ENCODE data around the gene GAB1. TPM values are rescaled to one million over a fixed set of nuclear protein-coding genes. Genes with fewer than 3 reads are reported as not detected.

GAB1 gene
- total RNA-seq, 1 donor from 2014 or later: 31.0 TPM

- H3K27me3 ChIP-seq: no peaks in the 10 kb centered on the region
- no peak for DNase-seq (ENCODE audit: low spot score in 2 of 2)
- no peaks in the 10 kb centered on the region for H3K9me3 ChIP-seq
- no peak for TF ChIP-seq CTCF (IDR thresholded peaks at IDR 0.05)
- peak overlapping the region; percentile 97 to 98 for H3K27ac ChIP-seq
- H3K4me3 ChIP-seq: peak overlapping the region; percentile 65 to 84
- intact Hi-C loops (cut with DNase I): no loop called here
- H3K36me3 ChIP-seq: peaks cover 0 to 7% of the 10 kb centered on the region in 2 donors
- H3K4me1 ChIP-seq: peaks cover 0 to 14% of the 10 kb centered on the region in 2 donors
Observed at GRCh38 chr4:143514169-143514495, 177.5 kb downstream of the GAB1 start.

- H3K9me3 ChIP-seq: no peaks in the 10 kb centered on the region
- peaks cover 0 to 17% of the 10 kb centered on the region in 2 donors for H3K4me1 ChIP-seq
- peaks cover 3 to 11% of the 10 kb centered on the region in 2 donors for H3K36me3 ChIP-seq
- H3K27me3 ChIP-seq: no peaks in the 10 kb centered on the region
- TF ChIP-seq CTCF (IDR thresholded peaks at IDR 0.05): no peak
- intact Hi-C loops (cut with DNase I): no loop called here
- H3K27ac ChIP-seq: peak overlapping the region; percentile 97 to 98
- peak overlapping the region; percentile 65 to 84 for H3K4me3 ChIP-seq
- DNase-seq (ENCODE audit: low spot score in 2 of 2): peak in 1 of 2 donors; percentile 69
Observed at GRCh38 chr4:143514497-143514896, 177.8 kb downstream of the GAB1 start.

- H3K27ac ChIP-seq: peak overlapping the region; percentile 97 to 98
- intact Hi-C loops (cut with DNase I): no loop called here
- H3K27me3 ChIP-seq: no peaks in the 10 kb centered on the region
- peaks cover 0 to 19% of the 10 kb centered on the region in 2 donors for H3K4me1 ChIP-seq
- H3K9me3 ChIP-seq: no peaks in the 10 kb centered on the region
- H3K4me3 ChIP-seq: peak overlapping the region; percentile 65 to 84
- TF ChIP-seq CTCF (IDR thresholded peaks at IDR 0.05): no peak
- H3K36me3 ChIP-seq: peaks cover 7 to 15% of the 10 kb centered on the region in 2 donors
- no peak for DNase-seq (ENCODE audit: low spot score in 2 of 2)
Observed at GRCh38 chr4:143514901-143515300, 178.2 kb downstream of the GAB1 start.

- intact Hi-C loops (cut with DNase I): no loop called here
- Histone ChIP-seq H3K36me3 (peaks cover 12 to 23% of the 10 kb centered on the region in 2 donors), H3K27me3 (no peaks in the 10 kb centered on the region), H3K27ac (peak overlapping the region in 1 of 2 donors; percentile 97), H3K4me1 (peaks cover 0 to 24% of the 10 kb centered on the region in 2 donors), H3K9me3 (no peaks in the 10 kb centered on the region), H3K4me3 (peak overlapping the region; percentile 65 to 84)
- TF ChIP-seq CTCF (IDR thresholded peaks at IDR 0.05): no peak
- DNase-seq (ENCODE audit: low spot score in 2 of 2): no peak
Observed at GRCh38 chr4:143515905-143516304, 179.2 kb downstream of the GAB1 start.

- TF ChIP-seq CTCF (IDR thresholded peaks at IDR 0.05): no peak
- no peak overlapping the region for H3K27ac ChIP-seq
- DNase-seq (ENCODE audit: low spot score in 2 of 2): no peak
Observed at GRCh38 chr4:143517764-143518163, 181.1 kb downstream of the GAB1 start.

More at GRCh38 chr4:143517764-143518163, 181.1 kb downstream of the GAB1 start:
- H3K9me3 ChIP-seq: no peaks in the 10 kb centered on the region
- H3K4me1 ChIP-seq: peaks cover 0 to 27% of the 10 kb centered on the region in 2 donors
- peak overlapping the region in 1 of 2 donors; percentile 8 for H3K4me3 ChIP-seq
- no peaks in the 10 kb centered on the region for H3K27me3 ChIP-seq
- peaks cover 12 to 40% of the 10 kb centered on the region in 2 donors for H3K36me3 ChIP-seq
- intact Hi-C loops (cut with DNase I): no loop called here

Other genes with a start within 250 kb of the GAB1 start
- gene USP38, start 152.0 kb upstream of the GAB1 start, total RNA-seq: 6.7 TPM
- 15.5 TPM for gene SMARCA5, start 176.8 kb downstream of the GAB1 start, total RNA-seq

Data from ascending aorta (tissue), 2 donors.